Mesothelial cell of epicardium (in vitro differentiated cells): ENCODE measurements around the gene CTNNBL1. TPM values are rescaled to one million over a fixed set of nuclear protein-coding genes. Genes with fewer than 3 reads are reported as not detected.

ENCODE experiments used
- DNase-seq, 2 experiments: peaks; one replicate each; pipeline ENCODE4 v3.0.0; 2021; ENCODE audit warnings: low spot score in 2 of 2; ENCODE audit not compliant: unreplicated experiment in 2 of 2
- H3K27ac Mint-ChIP-seq: 2 replicates; pipeline ENCODE4 v1.8.0; 2021; ENCODE audit warnings: mixed read lengths
- H3K27me3 Mint-ChIP-seq: 2 replicates; pipeline ENCODE4 v1.8.0; 2021; ENCODE audit warnings: low read depth, mixed read lengths
- H3K36me3 Mint-ChIP-seq: 2 replicates; pipeline ENCODE4 v1.8.0; 2021; ENCODE audit warnings: mixed read lengths
- H3K4me1 Mint-ChIP-seq: 2 replicates; pipeline ENCODE4 v1.8.0; 2021; ENCODE audit warnings: mixed read lengths
- H3K4me3 Mint-ChIP-seq: 2 replicates; pipeline ENCODE4 v1.8.0; 2021; ENCODE audit warnings: mild to moderate bottlenecking, moderate library complexity, mixed read lengths
- H3K9me3 Mint-ChIP-seq: 2 replicates; pipeline ENCODE4 v1.8.0; 2021; ENCODE audit warnings: mixed read lengths
- total RNA-seq: library from RNA; stranded (reverse); gene quantifications from 3 replicates; pipeline ENCODE4 v1.2.1, GENCODE V29; 2021
- TF ChIP-seq, protein P1 (sequence below): fragments of 200-600 bp; sonication (generic); IDR thresholded peaks from one replicate; pipeline ENCODE4 v1.5.0; 2021; ENCODE audit warnings: antibody characterized with exemption; ENCODE audit not compliant: unreplicated experiment

CTNNBL1 gene
- total RNA-seq, 1 donor from 2014 or later, result 59.0 TPM

- TF ChIP-seq, protein P1, sequence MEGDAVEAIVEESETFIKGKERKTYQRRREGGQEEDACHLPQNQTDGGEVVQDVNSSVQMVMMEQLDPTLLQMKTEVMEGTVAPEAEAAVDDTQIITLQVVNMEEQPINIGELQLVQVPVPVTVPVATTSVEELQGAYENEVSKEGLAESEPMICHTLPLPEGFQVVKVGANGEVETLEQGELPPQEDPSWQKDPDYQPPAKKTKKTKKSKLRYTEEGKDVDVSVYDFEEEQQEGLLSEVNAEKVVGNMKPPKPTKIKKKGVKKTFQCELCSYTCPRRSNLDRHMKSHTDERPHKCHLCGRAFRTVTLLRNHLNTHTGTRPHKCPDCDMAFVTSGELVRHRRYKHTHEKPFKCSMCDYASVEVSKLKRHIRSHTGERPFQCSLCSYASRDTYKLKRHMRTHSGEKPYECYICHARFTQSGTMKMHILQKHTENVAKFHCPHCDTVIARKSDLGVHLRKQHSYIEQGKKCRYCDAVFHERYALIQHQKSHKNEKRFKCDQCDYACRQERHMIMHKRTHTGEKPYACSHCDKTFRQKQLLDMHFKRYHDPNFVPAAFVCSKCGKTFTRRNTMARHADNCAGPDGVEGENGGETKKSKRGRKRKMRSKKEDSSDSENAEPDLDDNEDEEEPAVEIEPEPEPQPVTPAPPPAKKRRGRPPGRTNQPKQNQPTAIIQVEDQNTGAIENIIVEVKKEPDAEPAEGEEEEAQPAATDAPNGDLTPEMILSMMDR, result no peak
- Mint-ChIP-seq H3K27me3 (no peaks in the 10 kb centered on the region), H3K27ac (no peak overlapping the region), H3K4me3 (no peak overlapping the region), H3K4me1 (no peaks in the 10 kb centered on the region), H3K9me3 (no peaks in the 10 kb centered on the region), H3K36me3 (peaks cover 5% of the 10 kb centered on the region)
- DNase-seq, result no peak
Measured at GRCh38 chr20:37808233-37809070, 114.6 kb downstream of the CTNNBL1 start.

DNA sequence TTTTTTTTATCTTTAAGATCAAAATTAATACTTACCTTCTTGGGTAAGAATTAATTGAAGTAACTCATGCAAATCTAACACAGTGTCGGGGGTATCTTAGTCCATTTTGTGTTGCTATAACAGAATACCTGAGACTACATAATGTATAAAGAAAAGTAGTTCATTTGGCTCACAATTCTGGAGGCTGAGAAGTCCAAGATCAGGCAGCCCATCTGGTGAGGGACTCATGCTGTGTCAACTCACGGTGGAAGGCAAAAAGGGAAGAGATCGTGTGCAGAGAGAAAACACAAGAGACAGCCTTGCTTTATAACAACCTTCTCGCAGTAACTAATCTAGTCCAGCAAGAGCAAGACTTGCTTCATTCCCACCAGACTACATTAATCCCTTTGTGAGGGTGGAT is 116.2 kb downstream of the CTNNBL1 start:
- Mint-ChIP-seq H3K4me3 (no peak overlapping the region), H3K27ac (no peak overlapping the region), H3K4me1 (peaks cover 3% of the 10 kb centered on the region), H3K27me3 (no peaks in the 10 kb centered on the region), H3K9me3 (no peaks in the 10 kb centered on the region), H3K36me3 (peaks cover 5% of the 10 kb centered on the region)
- DNase-seq, result no peak
- TF ChIP-seq, protein P1, result no peak

DNA sequence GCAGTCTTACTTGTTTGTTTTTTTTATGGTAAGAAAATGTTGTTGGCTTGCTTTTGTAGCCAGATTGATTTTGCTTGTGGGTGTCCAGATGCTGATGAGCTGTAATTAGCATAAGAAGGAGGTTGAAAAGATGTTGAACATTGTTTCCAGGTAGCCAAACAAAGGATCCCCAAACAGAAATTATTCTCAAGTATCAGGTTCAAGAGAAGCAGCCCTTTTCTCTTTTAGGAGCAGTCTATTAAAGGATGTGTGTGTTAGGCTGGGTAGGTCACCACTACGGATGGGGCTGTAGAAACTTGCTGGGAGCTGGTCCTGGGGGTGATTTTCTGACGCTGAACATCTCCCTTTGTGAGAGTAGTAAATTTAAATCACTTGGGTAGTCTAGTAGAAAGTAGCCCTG is 122.2 kb downstream of the CTNNBL1 start:
- peaks cover 1% of the 10 kb centered on the region for H3K36me3 Mint-ChIP-seq
- H3K27me3 Mint-ChIP-seq, result no peaks in the 10 kb centered on the region
- DNase-seq, result no peak
- H3K9me3 Mint-ChIP-seq, result no peaks in the 10 kb centered on the region
- H3K4me1 Mint-ChIP-seq, result peaks cover 16% of the 10 kb centered on the region
- TF ChIP-seq, protein P1, result no peak
- H3K4me3 Mint-ChIP-seq, result no peak overlapping the region
- H3K27ac Mint-ChIP-seq, result peak overlapping the region; percentile 52

DNA sequence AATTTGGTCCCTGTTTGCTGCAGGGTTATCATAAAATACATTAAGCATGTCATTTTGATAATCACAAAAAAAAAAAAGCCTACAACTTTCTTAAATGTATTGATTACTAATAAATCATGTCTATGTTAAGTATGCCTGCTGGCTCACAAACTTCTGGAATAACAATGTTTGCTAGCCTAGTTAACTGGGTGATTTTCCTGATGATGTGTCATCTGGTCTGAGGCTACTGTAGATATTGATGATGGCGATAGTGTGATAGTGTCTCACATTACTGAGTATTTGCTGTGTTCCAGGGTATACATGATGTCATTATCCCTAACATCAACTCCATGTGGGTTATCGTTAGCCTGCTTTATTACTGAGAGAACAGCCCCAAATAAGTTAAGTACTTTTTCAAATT is 122.9 kb downstream of the CTNNBL1 start:
- H3K4me1 Mint-ChIP-seq, result peaks cover 22% of the 10 kb centered on the region
- H3K9me3 Mint-ChIP-seq, result no peaks in the 10 kb centered on the region
- no peak overlapping the region for H3K27ac Mint-ChIP-seq
- no peak for DNase-seq
- TF ChIP-seq, protein P1, result no peak
- no peaks in the 10 kb centered on the region for H3K27me3 Mint-ChIP-seq
- H3K36me3 Mint-ChIP-seq, result peaks cover 1% of the 10 kb centered on the region
- H3K4me3 Mint-ChIP-seq, result no peak overlapping the region

DNA sequence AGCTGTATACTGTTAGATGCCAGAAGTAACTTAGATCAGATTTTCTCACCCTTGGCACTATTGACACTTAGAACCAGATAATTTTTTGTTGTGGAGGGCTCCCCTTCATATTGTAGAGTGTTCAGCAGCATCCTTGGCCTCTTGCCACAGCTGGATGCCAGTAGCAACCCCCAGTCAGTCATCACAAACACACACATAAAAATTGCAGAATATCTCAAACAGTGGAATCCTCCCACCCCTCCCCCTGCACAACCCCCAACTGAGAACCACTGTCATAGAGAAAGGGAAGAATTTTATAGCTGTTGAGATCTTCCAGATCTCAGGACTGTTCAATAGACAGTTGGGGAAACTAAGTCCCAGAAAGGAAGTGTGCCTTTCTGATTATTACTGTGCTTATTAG is 127.9 kb downstream of the CTNNBL1 start:
- Mint-ChIP-seq H3K9me3 (no peaks in the 10 kb centered on the region), H3K4me3 (no peak overlapping the region), H3K27me3 (no peaks in the 10 kb centered on the region), H3K4me1 (peaks cover 50% of the 10 kb centered on the region), H3K27ac (peak overlapping the region; percentile 98), H3K36me3 (peaks cover 1% of the 10 kb centered on the region)
- TF ChIP-seq, protein P1, result no peak
- DNase-seq, result no peak
